Esophagus squamous epithelium (tissue), 5 donors: ENCODE measurements around the gene HUNK. TPM values are rescaled to one million over a fixed set of nuclear protein-coding genes. Genes with fewer than 3 reads are reported as not detected.

Source experiments
- DNase-seq: peaks from one replicate; lab custom pipeline; 2025; lab: John Stamatoyannopoulos, UW
- H3K27ac ChIP-seq, 4 donors: fragments of 200-600 bp; sonication (generic); one replicate each; pipeline ENCODE4 v1.5.1; 2016 to 2019; ENCODE audit warnings: mild to moderate bottlenecking in 1 of 4
- H3K27me3 ChIP-seq, 4 donors: fragments of 200-600 bp; sonication (generic); 1 replicate in 3 of 4; 2 replicates in 1 of 4; pipeline versions ENCODE4 v1.5.1 to v1.6.0; 2017 to 2021; ENCODE audit warnings: antibody characterized with exemption in 1 of 4
- H3K36me3 ChIP-seq, 3 donors: fragments of 200-600 bp; sonication (generic); one replicate each; pipeline ENCODE4 v1.5.1; 2016 to 2019
- H3K4me1 ChIP-seq, 3 donors: fragments of 200-600 bp; sonication (generic); one replicate each; pipeline ENCODE4 v1.5.1; 2017 to 2019
- H3K4me3 ChIP-seq, 4 donors: fragments of 200-600 bp; sonication (generic); 1 replicate in 3 of 4; 2 replicates in 1 of 4; pipeline ENCODE4 v1.5.1; 2016 to 2019; ENCODE audit warnings: mild to moderate bottlenecking in 2 of 4, moderate library complexity in 1 of 4
- H3K9me3 ChIP-seq, 3 donors: fragments of 200-600 bp; sonication (generic); one replicate each; pipeline ENCODE4 v1.5.1; 2016 to 2019
- CTCF ChIP-seq, 6 experiments: fragments of 450-650 bp in 4 of 6; fragments of 200-600 bp in 2 of 6; sonication (generic) in 2 of 6; IDR thresholded peaks; one replicate each; pipeline ENCODE4 v1.5.1; 2016 to 2019; ENCODE audit warnings: antibody characterized with exemption in 6 of 6, mild to moderate bottlenecking in 4 of 6, moderate library complexity in 4 of 6
- POLR2A ChIP-seq, 4 donors: fragments of 450-650 bp; IDR thresholded peaks; one replicate each; pipeline ENCODE4 v1.6.1; 2017; ENCODE audit warnings: antibody characterized with exemption in 4 of 4, mild to moderate bottlenecking in 4 of 4, moderate library complexity in 3 of 4
- WGBS, 2 donors: methylation state at CpG; one replicate each; pipeline ENCODE4 v1.1.5; 2018; 5-methylcytosine and 5-hydroxymethylcytosine counted together
- intact Hi-C: fragments of 100-400 bp; cut with DNase I; formaldehyde crosslinking; loops from one replicate; pipeline ENCODE4 v1.15.0; 2022
- total RNA-seq, 4 donors: library from RNA; depleted of rRNA; stranded (reverse); fragments of >200 nt; gene quantifications; one replicate each; pipeline ENCODE4 v1.1.0, GENCODE V29; 2016
- donor health status: DM: yes; HTN: yes; CAD: no.

Gene HUNK
- total RNA-seq, 4 donors from 2014 or later: under 0.01 to 2.8 (median 0.42) TPM

GRCh38 chr21:31938330-31939301 is 65.8 kb downstream of the HUNK start:
- H3K27me3 ChIP-seq: peaks cover 0 to 6% (median 0%) of the 10 kb centered on the region in 4 donors
- no peak for DNase-seq
- WGBS, 2 donors: 74 to 78% methylated on average over 15 of the region's 15 CpGs
- intact Hi-C loops: no loop called here
- H3K36me3 ChIP-seq: no peaks in the 10 kb centered on the region
- TF ChIP-seq CTCF (IDR thresholded peaks at IDR 0.05) (no peak), POLR2A (IDR thresholded peaks at IDR 0.05) (no peak)
- H3K9me3 ChIP-seq: no peaks in the 10 kb centered on the region
- H3K4me1 ChIP-seq: no peaks in the 10 kb centered on the region
- H3K27ac ChIP-seq: no peak overlapping the region
- H3K4me3 ChIP-seq: no peak overlapping the region

GRCh38 chr21:31941694-31942093 is 68.9 kb downstream of the HUNK start:
- Histone ChIP-seq H3K36me3 (no peaks in the 10 kb centered on the region), H3K27me3 (peaks cover 0 to 6% (median 0%) of the 10 kb centered on the region in 4 donors), H3K4me1 (peaks cover 0 to 6% (median 0%) of the 10 kb centered on the region in 3 donors), H3K9me3 (no peaks in the 10 kb centered on the region), H3K27ac (no peak overlapping the region), H3K4me3 (no peak overlapping the region)
- no peak for TF ChIP-seq CTCF (IDR thresholded peaks at IDR 0.05)
- no peak for TF ChIP-seq POLR2A (IDR thresholded peaks at IDR 0.05)
- DNase-seq: no peak
- intact Hi-C loops: no loop called here
- WGBS, 2 donors: 84 to 89% methylated on average over 6 of the region's 6 CpGs

GRCh38 chr21:31943561-31943960 is 70.7 kb downstream of the HUNK start:
- H3K4me1 ChIP-seq: peaks cover 0 to 6% (median 0%) of the 10 kb centered on the region in 3 donors
- intact Hi-C loops: no loop called here

GRCh38 chr21:31945141-31945540 is 72.3 kb downstream of the HUNK start:
- DNase-seq: no peak
- Histone ChIP-seq H3K27me3 (peaks cover 0 to 6% (median 0%) of the 10 kb centered on the region in 4 donors), H3K4me1 (peaks cover 0 to 6% (median 0%) of the 10 kb centered on the region in 3 donors), H3K9me3 (no peaks in the 10 kb centered on the region), H3K27ac (no peak overlapping the region), H3K4me3 (no peak overlapping the region), H3K36me3 (no peaks in the 10 kb centered on the region)
- intact Hi-C loops: no loop called here
- TF ChIP-seq CTCF (IDR thresholded peaks at IDR 0.05) (no peak), POLR2A (IDR thresholded peaks at IDR 0.05) (no peak)
- WGBS, 2 donors: 47 to 52% methylated on average over 5 of the region's 5 CpGs

More at GRCh38 chr21:31943561-31943960, 70.7 kb downstream of the HUNK start:
- no peak for TF ChIP-seq POLR2A (IDR thresholded peaks at IDR 0.05)
- TF ChIP-seq CTCF (IDR thresholded peaks at IDR 0.05): no peak
- no peak for DNase-seq
- Histone ChIP-seq H3K27ac (no peak overlapping the region), H3K9me3 (no peaks in the 10 kb centered on the region), H3K4me3 (no peak overlapping the region), H3K36me3 (no peaks in the 10 kb centered on the region), H3K27me3 (peaks cover 0 to 6% (median 0%) of the 10 kb centered on the region in 4 donors)
- 54 to 63% methylated on average over 1 of the region's 1 CpG for WGBS, 2 donors

GRCh38 chr21:31945546-31945945 is 72.7 kb downstream of the HUNK start:
- Histone ChIP-seq H3K4me1 (peaks cover 0 to 6% (median 0%) of the 10 kb centered on the region in 3 donors), H3K27me3 (peaks cover 0 to 6% (median 0%) of the 10 kb centered on the region in 4 donors), H3K4me3 (no peak overlapping the region), H3K9me3 (no peaks in the 10 kb centered on the region), H3K36me3 (no peaks in the 10 kb centered on the region), H3K27ac (no peak overlapping the region)
- intact Hi-C loops: no loop called here
- TF ChIP-seq POLR2A (IDR thresholded peaks at IDR 0.05) (no peak), CTCF (IDR thresholded peaks at IDR 0.05) (no peak)
- no peak for DNase-seq
- WGBS, 2 donors: 36 to 39% methylated on average over 4 of the region's 4 CpGs
